Aorta (tissue), 5 donors: ENCODE measurements around the gene ADAMTS17. TPM values are rescaled to one million over a fixed set of nuclear protein-coding genes. Genes with fewer than 3 reads are reported as not detected.
A peak's percentile ranks its signal among the peaks of the same experiment; 100 is the strongest.

Experiments
- ATAC-seq: fragments of 200-7000 bp; cut with Tn5 transposase; one replicate; pipeline ENCODE4 v1.9.1; 2022; ENCODE audit warnings: moderate library complexity; ENCODE audit not compliant: low FRiP score
- DNase-seq, 2 donors: peaks; one replicate each; pipeline ENCODE4 v3.0.0-alpha.2; 2020
- H3K27ac ChIP-seq, 2 donors: one replicate each; pipeline ENCODE4 v1.5.1; 2013; ENCODE audit warnings: low read length in 2 of 2, mild to moderate bottlenecking in 2 of 2, moderate library complexity in 2 of 2, control low read depth in 1 of 2, inconsistent platforms in 1 of 2, low read depth in 1 of 2
- H3K27me3 ChIP-seq, 2 donors: one replicate each; pipeline ENCODE4 v1.6.1; 2013; ENCODE audit warnings: control low read depth in 1 of 2, low read length in 1 of 2, mild to moderate bottlenecking in 1 of 2, moderate library complexity in 1 of 2; ENCODE audit not compliant: insufficient read depth in 2 of 2, control insufficient read depth in 1 of 2
- H3K36me3 ChIP-seq, 2 donors: one replicate each; pipeline ENCODE4 v1.6.1; 2013; ENCODE audit warnings: control low read depth in 1 of 2, low read length in 1 of 2, mild to moderate bottlenecking in 1 of 2; ENCODE audit not compliant: insufficient read depth in 2 of 2, control insufficient read depth in 1 of 2
- H3K4me1 ChIP-seq, 2 donors: one replicate each; pipeline ENCODE4 v1.6.1; 2013; ENCODE audit warnings: low read length in 2 of 2, control low read depth in 1 of 2, mild to moderate bottlenecking in 1 of 2, moderate library complexity in 1 of 2; ENCODE audit not compliant: insufficient read depth in 2 of 2, control insufficient read depth in 1 of 2
- H3K4me3 ChIP-seq, 2 donors: one replicate each; pipeline ENCODE4 v1.5.1; 2013; ENCODE audit warnings: low read length in 2 of 2, control low read depth in 1 of 2, mild to moderate bottlenecking in 1 of 2
- H3K9me3 ChIP-seq: one replicate; pipeline ENCODE4 v1.6.1; 2013; ENCODE audit warnings: mild to moderate bottlenecking, low read length; ENCODE audit not compliant: control insufficient read depth
- WGBS, 2 donors: extraction: QIAGEN DNeasy Blood & Tissue Kit; methylation state at CpG; one replicate each; pipeline ENCODE4 v1.1.7; 2013; 5-methylcytosine and 5-hydroxymethylcytosine counted together
- intact Hi-C, 2 donors: fragments of 100-400 bp; cut with DNase I; formaldehyde crosslinking; loops; one replicate each; pipeline versions ENCODE4 v1.14.2 to v1.15.0; 2022
- polyA plus RNA-seq, 2 donors: library from polyadenylated mRNA; stranded (reverse); fragments of 200-250 nt; gene quantifications; one replicate each; pipeline ENCODE4 v1.2.3, GENCODE V29; 2013
- total RNA-seq, 2 donors: library from RNA; stranded (reverse); fragmentation: NEBNext Ultra II Directional; extraction: Animal tissue kit (Norgen Biotek cat#: 25700); gene quantifications; one replicate each; pipeline ENCODE4 v1.2.1, GENCODE V29; 2021
- donor health status: healthy with polysubstance abuse.
- donor health status: Bipolar disorder and iron deficiency.
- donor health status: DM: no; HTN: no; CAD: no.
- donor health status: DM: no; HTN: no; CAD: no.
- donor health status: DM: yes; HTN: yes; CAD: no.

Gene ADAMTS17
- total and polyA plus RNA-seq, 4 donors, result 0.41 to 4.2 (median 1.8) TPM; not detected in 1

- DNase-seq (peak in 1 of 2 donors; percentile 25), ATAC-seq (no peak)
- H3K27me3 ChIP-seq, result no peaks in the 10 kb centered on the region
- intact Hi-C loops, result no loop called here
- H3K27ac ChIP-seq, result no peak overlapping the region
- 90 to 94% methylated on average over 7 of the region's 7 CpGs for WGBS, 2 donors
- H3K36me3 ChIP-seq, result no peaks in the 10 kb centered on the region
- H3K4me1 ChIP-seq, result no peaks in the 10 kb centered on the region
- no peak overlapping the region for H3K4me3 ChIP-seq
- H3K9me3 ChIP-seq, result no peaks in the 10 kb centered on the region
Observed at GRCh38 chr15:100298257-100298656, 43.5 kb downstream of the ADAMTS17 start.

DNA sequence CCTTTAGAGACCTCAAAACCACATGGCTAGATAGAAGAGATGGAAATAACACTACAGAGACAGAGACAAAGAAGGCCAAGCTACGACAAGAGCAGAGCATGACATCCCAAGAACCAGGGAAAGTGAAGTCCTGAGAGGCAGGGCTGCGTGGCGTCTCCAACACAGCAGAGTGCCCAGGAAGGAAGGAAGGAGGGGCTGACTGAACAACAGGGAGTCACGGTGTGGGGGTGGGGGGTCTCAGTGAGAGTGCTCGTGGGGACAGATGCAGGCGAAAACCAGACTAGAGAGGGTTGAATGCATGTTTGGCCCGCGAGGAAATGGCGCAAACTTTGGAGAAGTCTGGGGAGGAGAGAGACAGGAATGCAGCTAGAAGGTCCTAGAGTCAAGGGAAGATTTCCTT, 44.0 kb downstream of the ADAMTS17 start:
- no peaks in the 10 kb centered on the region for H3K36me3 ChIP-seq
- intact Hi-C loops, result no loop called here
- no peaks in the 10 kb centered on the region for H3K4me1 ChIP-seq
- H3K9me3 ChIP-seq, result no peaks in the 10 kb centered on the region
- 90% methylated on average over 9 of the region's 9 CpGs for WGBS, 2 donors
- H3K4me3 ChIP-seq, result no peak overlapping the region
- ATAC-seq (no peak), DNase-seq (peak in 1 of 2 donors; percentile 42)
- H3K27ac ChIP-seq, result no peak overlapping the region
- H3K27me3 ChIP-seq, result no peaks in the 10 kb centered on the region

DNA sequence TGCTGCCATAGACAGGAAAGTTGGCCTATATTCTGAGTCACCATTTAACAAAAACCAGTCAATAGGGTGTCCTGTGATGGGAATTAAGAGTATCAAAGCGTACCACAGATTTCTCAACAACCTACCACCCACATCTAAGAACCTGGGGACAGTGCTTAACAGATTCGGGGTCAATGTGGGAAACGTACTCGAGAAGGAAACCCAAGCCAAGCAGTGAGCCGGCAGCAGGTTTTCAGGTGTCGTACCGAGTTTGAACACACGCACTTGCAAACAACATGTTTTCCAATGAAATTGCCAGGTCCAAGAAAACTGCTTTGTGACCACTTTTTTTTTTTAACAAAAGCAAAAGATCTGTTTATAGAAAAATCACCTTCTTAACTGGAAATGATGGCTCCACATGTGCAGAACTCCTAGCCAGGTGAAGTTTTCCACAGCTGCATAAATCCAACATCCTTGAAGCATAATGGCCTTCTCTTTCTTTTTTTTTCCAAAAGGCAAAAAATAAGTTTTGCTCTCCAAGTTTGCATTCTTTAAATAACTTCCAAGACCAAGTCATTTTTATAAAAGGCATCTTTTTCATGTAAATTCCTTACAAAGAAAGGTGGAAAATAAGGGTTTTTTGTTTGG, 45.7 kb downstream of the ADAMTS17 start:
- no peaks in the 10 kb centered on the region for H3K9me3 ChIP-seq
- H3K27me3 ChIP-seq, result no peaks in the 10 kb centered on the region
- no peak overlapping the region for H3K27ac ChIP-seq
- DNase-seq (no peak), ATAC-seq (no peak)
- 93 to 94% methylated on average over 8 of the region's 8 CpGs for WGBS, 2 donors
- H3K4me1 ChIP-seq, result no peaks in the 10 kb centered on the region
- intact Hi-C loops, result no loop called here
- H3K4me3 ChIP-seq, result no peak overlapping the region
- no peaks in the 10 kb centered on the region for H3K36me3 ChIP-seq

DNA sequence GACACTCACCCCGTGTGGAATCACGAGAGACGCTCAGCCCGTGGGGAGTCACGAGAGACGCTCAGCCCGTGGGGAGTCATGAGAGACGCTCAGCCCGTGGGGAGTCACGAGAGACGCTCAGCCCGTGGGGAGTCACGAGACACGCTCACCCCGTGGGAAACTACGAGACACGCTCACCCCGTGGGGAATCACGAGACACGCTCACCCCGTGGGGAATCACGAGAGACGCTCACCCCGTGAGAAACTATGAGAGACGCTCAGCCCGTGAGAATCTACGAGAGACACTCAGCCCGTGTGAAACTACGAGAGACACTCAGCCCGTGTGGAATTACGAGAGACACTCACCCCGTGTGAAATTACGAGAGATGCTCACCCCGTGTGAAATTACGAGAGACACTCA, 49.8 kb downstream of the ADAMTS17 start:
- no peaks in the 10 kb centered on the region for H3K9me3 ChIP-seq
- no peaks in the 10 kb centered on the region for H3K4me1 ChIP-seq
- H3K36me3 ChIP-seq, result no peaks in the 10 kb centered on the region
- DNase-seq, result peak in 1 of 2 donors; percentile 38
- no peaks in the 10 kb centered on the region for H3K27me3 ChIP-seq
- H3K4me3 ChIP-seq, result no peak overlapping the region
- no peak overlapping the region for H3K27ac ChIP-seq
- ATAC-seq, result no peak
- intact Hi-C loops, result no loop called here
- WGBS, 2 donors, result 96 to 97% methylated on average over 35 of the region's 35 CpGs

- no peaks in the 10 kb centered on the region for H3K36me3 ChIP-seq
- H3K9me3 ChIP-seq, result no peaks in the 10 kb centered on the region
- 74 to 80% methylated on average over 2 of the region's 2 CpGs for WGBS, 2 donors
- H3K4me3 ChIP-seq, result no peak overlapping the region
- DNase-seq (no peak), ATAC-seq (no peak)
- no peaks in the 10 kb centered on the region for H3K27me3 ChIP-seq
- H3K27ac ChIP-seq, result no peak overlapping the region
- no peaks in the 10 kb centered on the region for H3K4me1 ChIP-seq
- intact Hi-C loops, result no loop called here
Observed at GRCh38 chr15:100291106-100291505, 50.7 kb downstream of the ADAMTS17 start.

GRCh38 chr15:100285641-100286295, 56.0 kb downstream of the ADAMTS17 start:
- no peaks in the 10 kb centered on the region for H3K27me3 ChIP-seq
- no peaks in the 10 kb centered on the region for H3K36me3 ChIP-seq
- no peak overlapping the region for H3K27ac ChIP-seq
- WGBS, 2 donors, result 93 to 94% methylated on average over 15 of the region's 15 CpGs
- H3K4me3 ChIP-seq, result no peak overlapping the region
- no peaks in the 10 kb centered on the region for H3K9me3 ChIP-seq
- intact Hi-C loops, result no loop called here
- H3K4me1 ChIP-seq, result no peaks in the 10 kb centered on the region
- ATAC-seq (no peak), DNase-seq (no peak)

GRCh38 chr15:100284701-100285100, 57.1 kb downstream of the ADAMTS17 start:
- ATAC-seq, result no peak
- intact Hi-C loops, result no loop called here

GRCh38 chr15:100284191-100284590, 57.6 kb downstream of the ADAMTS17 start:
- no peak overlapping the region for H3K27ac ChIP-seq
- no peaks in the 10 kb centered on the region for H3K9me3 ChIP-seq
- intact Hi-C loops, result no loop called here

More at GRCh38 chr15:100284701-100285100, 57.1 kb downstream of the ADAMTS17 start:
- Histone ChIP-seq H3K36me3 (no peaks in the 10 kb centered on the region), H3K27ac (no peak overlapping the region), H3K4me1 (no peaks in the 10 kb centered on the region), H3K4me3 (no peak overlapping the region), H3K9me3 (no peaks in the 10 kb centered on the region), H3K27me3 (no peaks in the 10 kb centered on the region)
- 32 to 44% methylated on average over 6 of the region's 6 CpGs for WGBS, 2 donors
- peak in 1 of 2 donors; percentile 45 for DNase-seq

More at GRCh38 chr15:100284191-100284590, 57.6 kb downstream of the ADAMTS17 start:
- 78 to 85% methylated on average over 5 of the region's 5 CpGs for WGBS, 2 donors
- DNase-seq, result peak in 1 of 2 donors; percentile 19
- Histone ChIP-seq H3K36me3 (no peaks in the 10 kb centered on the region), H3K4me1 (no peaks in the 10 kb centered on the region), H3K27me3 (no peaks in the 10 kb centered on the region), H3K4me3 (no peak overlapping the region)
- no peak for ATAC-seq
